ENCODE data around the gene ACLY.

DNA sequence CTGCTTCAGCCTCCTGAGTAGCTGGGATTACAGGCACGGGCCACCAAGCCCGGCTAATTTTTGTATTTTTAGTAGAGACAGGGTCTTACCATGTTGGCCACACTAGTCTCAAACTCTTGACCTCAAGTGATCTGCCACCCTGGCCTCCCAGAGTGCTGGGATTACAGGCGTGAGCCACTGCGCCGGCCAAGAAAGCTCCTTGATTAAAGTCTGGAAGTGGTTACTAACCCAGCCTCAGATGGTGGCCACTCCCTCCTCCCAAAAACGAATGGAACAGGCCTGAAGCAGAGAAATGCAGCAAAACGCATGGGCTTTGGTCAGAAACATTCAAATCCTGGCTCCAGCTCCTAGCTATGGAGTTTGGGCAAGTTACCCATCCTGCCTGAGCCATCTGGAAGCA, 94.7 kb downstream of the ACLY start:
- TF ChIP-seq, protein P1, sequence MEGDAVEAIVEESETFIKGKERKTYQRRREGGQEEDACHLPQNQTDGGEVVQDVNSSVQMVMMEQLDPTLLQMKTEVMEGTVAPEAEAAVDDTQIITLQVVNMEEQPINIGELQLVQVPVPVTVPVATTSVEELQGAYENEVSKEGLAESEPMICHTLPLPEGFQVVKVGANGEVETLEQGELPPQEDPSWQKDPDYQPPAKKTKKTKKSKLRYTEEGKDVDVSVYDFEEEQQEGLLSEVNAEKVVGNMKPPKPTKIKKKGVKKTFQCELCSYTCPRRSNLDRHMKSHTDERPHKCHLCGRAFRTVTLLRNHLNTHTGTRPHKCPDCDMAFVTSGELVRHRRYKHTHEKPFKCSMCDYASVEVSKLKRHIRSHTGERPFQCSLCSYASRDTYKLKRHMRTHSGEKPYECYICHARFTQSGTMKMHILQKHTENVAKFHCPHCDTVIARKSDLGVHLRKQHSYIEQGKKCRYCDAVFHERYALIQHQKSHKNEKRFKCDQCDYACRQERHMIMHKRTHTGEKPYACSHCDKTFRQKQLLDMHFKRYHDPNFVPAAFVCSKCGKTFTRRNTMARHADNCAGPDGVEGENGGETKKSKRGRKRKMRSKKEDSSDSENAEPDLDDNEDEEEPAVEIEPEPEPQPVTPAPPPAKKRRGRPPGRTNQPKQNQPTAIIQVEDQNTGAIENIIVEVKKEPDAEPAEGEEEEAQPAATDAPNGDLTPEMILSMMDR (conservative IDR thresholded peaks at IDR 0.05 in 1 of 2, IDR thresholded peaks at IDR 0.05 in 1 of 2; ENCODE audit: extremely low read depth in 1 of 2, insufficient read depth in 1 of 2, low read depth in 1 of 2, low read length in 2 of 2), result no peak
- no peak for TF ChIP-seq EZH2 (IDR thresholded peaks at IDR 0.05; ENCODE audit: borderline replicate concordance, low read length)

All from mammary epithelial cell (primary cell).